Activated naive CD4-positive, alpha-beta T cell treated with anti-CD3 and anti-CD28 coated beads, Interleukin-2, amount 10 ng/mL, durations not matched to agents 7 days and 5 days (primary cell): Measurements from ENCODE around the gene ATP4B.
A peak's percentile ranks its signal among the peaks of the same experiment; 100 is the strongest.

ENCODE experiments used
- CTCF ChIA-PET: fragments of 350-600 bp; sonication (Branson Sonifier 250); formaldehyde crosslinking; loops from one replicate; lab custom pipeline; 2021; ENCODE audit warnings: antibody characterized with exemption; lab: Charles Lee
- DNase-seq: peaks from one replicate; pipeline ENCODE4 v3.0.0-alpha.2; 2020
- H3K27ac Mint-ChIP-seq: one replicate; pipeline ENCODE4 v1.8.0; 2021; ENCODE audit warnings: mild to moderate bottlenecking, moderate library complexity, mixed read lengths
- H3K27me3 Mint-ChIP-seq: one replicate; pipeline ENCODE4 v1.8.0; 2021; ENCODE audit warnings: mild to moderate bottlenecking, mixed read lengths
- H3K36me3 Mint-ChIP-seq: one replicate; pipeline ENCODE4 v1.8.0; 2021; ENCODE audit warnings: mixed read lengths
- H3K4me1 Mint-ChIP-seq: one replicate; pipeline ENCODE4 v1.8.0; 2021; ENCODE audit warnings: mixed read lengths
- H3K4me3 Mint-ChIP-seq: one replicate; pipeline ENCODE4 v1.8.0; 2021; ENCODE audit warnings: mild to moderate bottlenecking, moderate library complexity, mixed read lengths
- H3K9me3 Mint-ChIP-seq: one replicate; pipeline ENCODE4 v1.8.0; 2021; ENCODE audit warnings: mixed read lengths

ATP4B gene

GRCh38 chr13:113657851-113658741 lies at the start of gene ATP4B:
ATP4B (minus strand) TSS chr13:113658198; CDS start chr13:113658144, 54 bp downstream.
- Mint-ChIP-seq H3K36me3 (no peaks in the 10 kb centered on the region), H3K9me3 (peaks cover 7% of the 10 kb centered on the region), H3K4me1 (no peaks in the 10 kb centered on the region), H3K27me3 (no peaks in the 10 kb centered on the region), H3K27ac (no peak within 1 kb of the TSS), H3K4me3 (no peak within 1 kb of the TSS)
- CTCF ChIA-PET = no interaction called here
- DNase-seq = peak; percentile 16

GRCh38 chr13:113672002-113672651 lies 14.1 kb upstream of the ATP4B start:
- no peaks in the 10 kb centered on the region for H3K4me1 Mint-ChIP-seq
- no peak overlapping the region for H3K4me3 Mint-ChIP-seq
- peaks cover 4% of the 10 kb centered on the region for H3K9me3 Mint-ChIP-seq
- DNase-seq = peak; percentile 18
- CTCF ChIA-PET = no interaction called here
- peak overlapping the region; percentile 1 for H3K27ac Mint-ChIP-seq
- no peaks in the 10 kb centered on the region for H3K36me3 Mint-ChIP-seq
- no peaks in the 10 kb centered on the region for H3K27me3 Mint-ChIP-seq

- Mint-ChIP-seq H3K27ac (no peak overlapping the region), H3K9me3 (peaks cover 4% of the 10 kb centered on the region), H3K27me3 (no peaks in the 10 kb centered on the region), H3K4me3 (no peak overlapping the region), H3K36me3 (no peaks in the 10 kb centered on the region), H3K4me1 (no peaks in the 10 kb centered on the region)
- DNase-seq = peak; percentile 16
- CTCF ChIA-PET = no interaction called here
Measured at GRCh38 chr13:113671066-113672001, 13.3 kb upstream of the ATP4B start.

- no peak overlapping the region for H3K4me3 Mint-ChIP-seq
- peaks cover 4% of the 10 kb centered on the region for H3K9me3 Mint-ChIP-seq
Measured at GRCh38 chr13:113670541-113670940, 12.5 kb upstream of the ATP4B start.

GRCh38 chr13:113669755-113670341 lies 11.8 kb upstream of the ATP4B start:
- CTCF ChIA-PET = no interaction called here
- Mint-ChIP-seq H3K9me3 (peaks cover 4% of the 10 kb centered on the region), H3K27ac (no peak overlapping the region), H3K27me3 (peaks cover 2% of the 10 kb centered on the region), H3K4me3 (no peak overlapping the region), H3K4me1 (no peaks in the 10 kb centered on the region), H3K36me3 (no peaks in the 10 kb centered on the region)
- peak; percentile 10 for DNase-seq

More at GRCh38 chr13:113670541-113670940, 12.5 kb upstream of the ATP4B start:
- CTCF ChIA-PET = no interaction called here
- H3K36me3 Mint-ChIP-seq = no peaks in the 10 kb centered on the region
- H3K4me1 Mint-ChIP-seq = no peaks in the 10 kb centered on the region
- DNase-seq = peak; percentile 5
- H3K27me3 Mint-ChIP-seq = no peaks in the 10 kb centered on the region
- no peak overlapping the region for H3K27ac Mint-ChIP-seq

GRCh38 chr13:113669231-113669754 lies 11.3 kb upstream of the ATP4B start:
- Mint-ChIP-seq H3K9me3 (peaks cover 4% of the 10 kb centered on the region), H3K27me3 (peaks cover 7% of the 10 kb centered on the region), H3K27ac (no peak overlapping the region), H3K4me1 (no peaks in the 10 kb centered on the region), H3K36me3 (no peaks in the 10 kb centered on the region), H3K4me3 (no peak overlapping the region)
- no peak for DNase-seq
- CTCF ChIA-PET = no interaction called here

GRCh38 chr13:113668491-113668971 lies 10.5 kb upstream of the ATP4B start:
- CTCF ChIA-PET = no interaction called here
- H3K36me3 Mint-ChIP-seq = no peaks in the 10 kb centered on the region
- H3K4me1 Mint-ChIP-seq = no peaks in the 10 kb centered on the region
- no peak overlapping the region for H3K4me3 Mint-ChIP-seq
- peaks cover 4% of the 10 kb centered on the region for H3K9me3 Mint-ChIP-seq
- DNase-seq = peak; percentile 16
- peaks cover 7% of the 10 kb centered on the region for H3K27me3 Mint-ChIP-seq
- no peak overlapping the region for H3K27ac Mint-ChIP-seq

- peaks cover 4% of the 10 kb centered on the region for H3K9me3 Mint-ChIP-seq
- H3K27me3 Mint-ChIP-seq = peaks cover 7% of the 10 kb centered on the region
- no peaks in the 10 kb centered on the region for H3K4me1 Mint-ChIP-seq
- no peak overlapping the region for H3K27ac Mint-ChIP-seq
- H3K36me3 Mint-ChIP-seq = no peaks in the 10 kb centered on the region
- peak; percentile 11 for DNase-seq
- H3K4me3 Mint-ChIP-seq = no peak overlapping the region
- CTCF ChIA-PET = no interaction called here
Measured at GRCh38 chr13:113667771-113668490, 9.9 kb upstream of the ATP4B start.

GRCh38 chr13:113666951-113667701 lies 9.1 kb upstream of the ATP4B start, which contains the start of gene GRK1:
GRK1 (plus strand) TSS chr13:113667219; CDS start chr13:113667387, 168 bp downstream.
- Mint-ChIP-seq H3K4me3 (no peak within 1 kb of the TSS), H3K36me3 (no peaks in the 10 kb centered on the region), H3K27ac (no peak within 1 kb of the TSS), H3K4me1 (no peaks in the 10 kb centered on the region), H3K27me3 (peaks cover 7% of the 10 kb centered on the region), H3K9me3 (peaks cover 4% of the 10 kb centered on the region)
- CTCF ChIA-PET = no interaction called here
- DNase-seq = peak; percentile 14

- Mint-ChIP-seq H3K4me3 (no peak overlapping the region), H3K27me3 (peaks cover 7% of the 10 kb centered on the region), H3K4me1 (no peaks in the 10 kb centered on the region), H3K27ac (no peak overlapping the region), H3K9me3 (peaks cover 5% of the 10 kb centered on the region), H3K36me3 (no peaks in the 10 kb centered on the region)
- CTCF ChIA-PET = no interaction called here
- DNase-seq = peak; percentile 17
Measured at GRCh38 chr13:113666329-113666670, 8.3 kb upstream of the ATP4B start.

GRCh38 chr13:113665597-113666328 lies 7.8 kb upstream of the ATP4B start:
- Mint-ChIP-seq H3K27ac (no peak overlapping the region), H3K4me1 (no peaks in the 10 kb centered on the region), H3K36me3 (no peaks in the 10 kb centered on the region), H3K27me3 (peaks cover 7% of the 10 kb centered on the region), H3K9me3 (peaks cover 7% of the 10 kb centered on the region), H3K4me3 (no peak overlapping the region)
- peak; percentile 15 for DNase-seq
- CTCF ChIA-PET = no interaction called here
